Muscle layer of duodenum (tissue), 2 donors: ENCODE measurements around the gene WDR93.

ENCODE experiments used
- H3K27ac ChIP-seq: one replicate; pipeline ENCODE4 v1.7.0; 2013; ENCODE audit warnings: mild to moderate bottlenecking, low read length
- H3K27me3 ChIP-seq: one replicate; pipeline ENCODE4 v1.7.0; 2013; ENCODE audit warnings: low read depth, mild to moderate bottlenecking, control low read depth, low read length
- H3K36me3 ChIP-seq, 2 donors: one replicate each; pipeline ENCODE4 v1.7.0; 2013; ENCODE audit warnings: low read length in 2 of 2, control low read depth in 1 of 2, mild to moderate bottlenecking in 1 of 2; ENCODE audit not compliant: insufficient read depth in 2 of 2, control insufficient read depth in 1 of 2
- H3K4me1 ChIP-seq, 2 donors: one replicate each; pipeline ENCODE4 v1.7.0; 2013; ENCODE audit warnings: low read length in 2 of 2, mild to moderate bottlenecking in 2 of 2, control low read depth in 1 of 2, moderate library complexity in 1 of 2; ENCODE audit not compliant: insufficient read depth in 2 of 2, control insufficient read depth in 1 of 2
- H3K4me3 ChIP-seq, 2 donors: one replicate each; pipeline ENCODE4 v1.7.0; 2013; ENCODE audit warnings: low read length in 2 of 2, low read depth in 1 of 2, mild to moderate bottlenecking in 1 of 2
- H3K9me3 ChIP-seq, 2 donors: one replicate each; pipeline ENCODE4 v1.7.0; 2013; ENCODE audit warnings: low read length in 2 of 2, control low read depth in 1 of 2, mild to moderate bottlenecking in 1 of 2; ENCODE audit not compliant: control insufficient read depth in 1 of 2
- donor health status: healthy.

The WDR93 gene

DNA sequence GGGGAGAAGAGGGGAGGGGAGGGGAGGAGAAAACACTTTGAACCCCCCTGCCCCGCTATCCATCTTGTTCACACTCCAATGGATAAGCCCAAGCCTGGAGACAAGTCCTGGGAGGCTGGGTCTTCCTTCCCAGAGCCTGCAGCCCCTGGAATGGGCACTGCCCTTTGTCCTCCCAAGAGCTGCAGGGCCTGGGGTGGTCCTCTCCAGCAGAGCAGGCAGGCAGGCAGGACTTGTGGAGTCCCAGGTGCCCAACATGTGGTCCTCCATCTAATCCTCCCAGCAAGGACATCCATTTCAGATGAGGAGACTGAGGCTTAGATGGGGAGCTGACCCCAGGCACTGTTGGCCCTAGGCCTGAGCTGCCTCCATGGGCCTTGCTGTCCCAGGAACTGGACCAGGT is 75.1 kb downstream of the WDR93 start:
- H3K4me3 ChIP-seq = no peak overlapping the region
- H3K9me3 ChIP-seq = no peaks in the 10 kb centered on the region
- no peak overlapping the region for H3K27ac ChIP-seq
- H3K36me3 ChIP-seq = no peaks in the 10 kb centered on the region
- no peaks in the 10 kb centered on the region for H3K4me1 ChIP-seq
- no peaks in the 10 kb centered on the region for H3K27me3 ChIP-seq

- Histone ChIP-seq H3K27me3 (no peaks in the 10 kb centered on the region), H3K4me1 (no peaks in the 10 kb centered on the region), H3K9me3 (no peaks in the 10 kb centered on the region), H3K27ac (no peak overlapping the region), H3K36me3 (no peaks in the 10 kb centered on the region), H3K4me3 (no peak overlapping the region)
Observed at GRCh38 chr15:89766357-89767311, 76.0 kb downstream of the WDR93 start.

DNA sequence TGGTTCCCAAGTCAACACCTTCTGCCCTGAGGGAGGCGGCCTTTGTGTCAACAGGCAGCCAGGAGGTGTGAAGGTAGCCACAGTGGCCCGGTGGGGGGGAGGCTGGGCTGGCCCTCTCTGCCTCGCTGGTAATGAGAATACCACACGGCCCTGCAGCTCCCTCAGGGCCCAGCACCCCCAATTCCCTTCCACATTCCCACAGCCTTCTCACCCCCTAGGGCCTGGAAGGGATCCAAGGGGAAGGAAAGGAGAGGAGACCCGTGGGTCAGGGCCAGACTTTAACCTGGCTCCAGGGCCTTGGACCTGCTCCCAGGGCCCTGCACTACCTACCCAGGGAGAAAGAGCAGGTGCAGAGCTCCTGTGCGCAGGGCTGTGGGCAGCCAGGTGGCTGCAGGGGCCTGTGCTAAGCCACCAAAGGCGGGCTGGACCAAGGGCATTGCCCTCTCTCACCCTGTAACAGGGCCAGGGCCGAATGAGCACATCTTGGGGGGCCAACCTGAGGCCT is 76.9 kb downstream of the WDR93 start:
- Histone ChIP-seq H3K27me3 (no peaks in the 10 kb centered on the region), H3K27ac (no peak overlapping the region), H3K9me3 (no peaks in the 10 kb centered on the region), H3K4me1 (no peaks in the 10 kb centered on the region), H3K36me3 (no peaks in the 10 kb centered on the region), H3K4me3 (no peak overlapping the region)

GRCh38 chr15:89768071-89768500 is 77.5 kb downstream of the WDR93 start:
- no peak overlapping the region for H3K27ac ChIP-seq
- no peaks in the 10 kb centered on the region for H3K27me3 ChIP-seq
- no peaks in the 10 kb centered on the region for H3K9me3 ChIP-seq
- H3K4me1 ChIP-seq = no peaks in the 10 kb centered on the region
- H3K36me3 ChIP-seq = no peaks in the 10 kb centered on the region
- H3K4me3 ChIP-seq = no peak overlapping the region

- Histone ChIP-seq H3K27ac (no peak overlapping the region), H3K9me3 (no peaks in the 10 kb centered on the region), H3K4me1 (no peaks in the 10 kb centered on the region), H3K27me3 (no peaks in the 10 kb centered on the region), H3K4me3 (no peak overlapping the region), H3K36me3 (no peaks in the 10 kb centered on the region)
Observed at GRCh38 chr15:89769366-89769765, 78.8 kb downstream of the WDR93 start.

DNA sequence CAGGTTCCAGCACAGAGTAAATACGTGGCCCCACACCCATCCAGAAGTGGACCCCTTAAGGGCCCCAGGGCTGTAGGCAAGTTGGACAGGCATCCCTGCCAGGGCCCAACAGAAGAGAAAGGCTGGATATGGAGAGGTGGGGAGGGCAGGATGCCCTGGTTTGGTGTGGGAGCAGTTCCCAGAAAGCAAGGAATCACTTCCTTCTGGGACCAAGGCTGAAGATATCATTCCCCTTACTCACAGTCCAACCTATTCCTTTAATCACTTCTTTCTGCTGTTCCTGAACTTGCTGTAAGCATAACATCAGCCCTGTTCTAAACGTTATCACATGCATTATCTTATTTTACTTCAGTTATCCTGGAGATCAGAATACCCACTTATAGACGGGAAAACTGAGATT is 79.4 kb downstream of the WDR93 start:
- H3K27me3 ChIP-seq = no peaks in the 10 kb centered on the region
- no peaks in the 10 kb centered on the region for H3K36me3 ChIP-seq
- H3K27ac ChIP-seq = no peak overlapping the region
- H3K4me3 ChIP-seq = no peak overlapping the region
- H3K9me3 ChIP-seq = no peaks in the 10 kb centered on the region
- H3K4me1 ChIP-seq = no peaks in the 10 kb centered on the region

DNA sequence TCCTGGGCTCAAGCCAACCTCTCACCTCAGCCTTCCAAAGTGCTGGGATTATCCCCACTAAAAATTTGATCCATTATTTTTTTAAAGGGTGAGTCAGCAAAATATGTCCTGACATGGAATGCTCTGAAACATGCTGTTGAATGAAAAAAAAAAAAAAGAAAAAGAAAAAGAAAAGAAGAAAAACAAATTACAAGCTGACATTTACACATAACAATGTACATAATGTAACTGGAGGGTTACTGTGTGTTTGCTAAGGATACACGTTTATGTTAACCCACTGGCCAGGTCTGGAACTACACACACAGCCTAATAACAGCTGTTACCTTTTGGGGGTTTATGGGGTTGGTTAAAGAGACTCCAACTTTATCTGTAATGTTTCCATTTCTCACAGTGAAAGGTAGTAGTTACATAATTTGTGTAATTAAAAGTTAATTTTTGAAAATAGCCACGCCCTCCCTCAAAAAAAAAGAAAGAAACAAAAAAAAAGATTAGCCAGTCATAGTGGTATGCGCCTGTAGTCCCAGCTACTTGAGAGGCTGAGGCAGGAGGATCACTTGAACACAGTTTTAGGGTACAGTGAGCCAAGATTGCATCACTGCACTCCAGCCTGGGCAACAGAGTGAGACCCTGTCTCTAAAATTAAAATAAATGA is 82.4 kb downstream of the WDR93 start:
- Histone ChIP-seq H3K4me3 (no peak overlapping the region), H3K27ac (no peak overlapping the region), H3K36me3 (no peaks in the 10 kb centered on the region), H3K27me3 (no peaks in the 10 kb centered on the region), H3K4me1 (peaks cover 0 to 11% of the 10 kb centered on the region in 2 donors), H3K9me3 (no peaks in the 10 kb centered on the region)

DNA sequence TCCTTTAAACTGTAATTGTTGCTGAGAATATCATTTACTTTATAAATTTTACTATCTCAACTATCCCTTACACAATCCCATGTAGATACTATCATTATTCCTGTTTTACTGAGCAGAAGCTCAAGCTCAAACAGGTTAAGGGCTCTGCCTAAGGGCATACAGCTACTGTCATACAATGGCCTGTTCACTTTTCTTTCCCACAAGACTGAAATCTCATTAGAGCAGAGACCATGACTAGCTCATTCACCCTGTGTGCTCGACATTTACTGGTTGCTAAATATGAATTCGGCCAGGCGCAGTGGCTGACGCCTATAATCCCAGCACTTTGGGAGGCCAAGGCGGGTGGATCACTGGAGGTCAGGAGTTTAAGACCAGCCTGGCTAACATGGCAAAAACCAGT is 83.9 kb downstream of the WDR93 start:
- Histone ChIP-seq H3K4me1 (peaks cover 0 to 11% of the 10 kb centered on the region in 2 donors), H3K27ac (no peak overlapping the region)

GRCh38 chr15:89775815-89776214 is 85.2 kb downstream of the WDR93 start:
- Histone ChIP-seq H3K36me3 (no peaks in the 10 kb centered on the region), H3K27ac (no peak overlapping the region), H3K9me3 (no peaks in the 10 kb centered on the region), H3K4me3 (peak overlapping the region in 1 of 2 donors; percentile 52), H3K4me1 (peaks cover 0 to 11% of the 10 kb centered on the region in 2 donors), H3K27me3 (no peaks in the 10 kb centered on the region)

More for the DNA sequence above, 83.9 kb downstream of the WDR93 start:
- Histone ChIP-seq H3K4me3 (no peak overlapping the region), H3K36me3 (no peaks in the 10 kb centered on the region), H3K9me3 (no peaks in the 10 kb centered on the region), H3K27me3 (no peaks in the 10 kb centered on the region)

GRCh38 chr15:89776274-89777072 is 85.9 kb downstream of the WDR93 start, which contains the start of gene MESP2:
TSS of gene MESP2 (plus strand) at chr15:89776332. CDS start at chr15:89776358, 26 bp downstream.
- H3K36me3 ChIP-seq = no peaks in the 10 kb centered on the region
- H3K9me3 ChIP-seq = no peaks in the 10 kb centered on the region
- peaks cover 0 to 11% of the 10 kb centered on the region in 2 donors for H3K4me1 ChIP-seq
- no peaks in the 10 kb centered on the region for H3K27me3 ChIP-seq
- H3K27ac ChIP-seq = no peak within 1 kb of the TSS
- peak within 1 kb of the TSS in 1 of 2 donors; percentile 52 for H3K4me3 ChIP-seq
